ENCODE results near the gene APLF. TPM values are rescaled to one million over a fixed set of nuclear protein-coding genes. Genes with fewer than 3 reads are reported as not detected.
"Not testable (repeated sequence)": the region's sequence is repeated elsewhere in the genome, so short reads cannot be mapped to it uniquely, and the experiment has no call there.

Gene APLF
- total RNA-seq, 1 donor from 2014 or later = 1.1 TPM

- DNase-seq (ENCODE audit: low spot score) (no peak), ATAC-seq (no peak)
These were observed 7.7 kb downstream of the APLF start for GRCh38 chr2:68475110-68475509.

DNA sequence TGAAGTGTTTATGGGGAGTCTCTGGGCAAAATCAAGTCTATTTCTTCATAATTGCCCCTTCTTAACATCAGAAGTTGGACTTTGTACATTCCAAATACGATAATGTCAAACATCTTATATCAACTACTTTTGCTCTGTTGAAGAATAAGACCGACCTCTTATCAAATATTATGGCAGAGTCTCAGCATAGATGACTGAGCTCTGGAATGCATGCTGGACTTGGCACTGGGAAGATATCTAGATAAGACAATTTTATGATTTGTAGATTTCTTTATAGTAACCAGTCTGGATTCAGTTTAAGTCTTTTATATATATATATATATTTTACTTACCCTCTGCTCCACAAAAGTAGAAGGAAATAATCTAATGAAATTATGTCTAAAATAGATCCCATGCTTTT, 8.2 kb downstream of the APLF start:
- no peak for ATAC-seq
- DNase-seq (ENCODE audit: low spot score) = no peak

DNA sequence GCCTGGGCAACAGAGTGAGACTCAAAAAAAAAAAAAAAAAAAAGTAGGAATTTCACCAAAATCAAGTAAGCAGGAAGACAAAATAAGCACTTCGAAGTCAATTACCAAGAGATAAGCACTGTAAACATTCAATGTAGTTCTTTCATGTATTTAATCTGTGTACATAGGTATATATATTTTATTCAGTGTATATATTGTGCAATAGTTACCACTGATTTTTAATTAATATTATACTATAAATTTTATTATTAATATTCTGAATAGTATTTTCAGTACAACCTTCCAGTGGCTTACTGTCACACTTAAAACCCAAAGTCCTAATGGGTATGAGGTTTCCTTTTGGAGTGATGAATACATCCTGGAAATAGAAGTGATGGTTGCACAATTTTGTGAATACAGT, 9.1 kb downstream of the APLF start:
- ATAC-seq (no peak), DNase-seq (ENCODE audit: low spot score) (no peak)

- DNase-seq (ENCODE audit: low spot score) = no peak
- ATAC-seq = no peak
These were observed 11.3 kb downstream of the APLF start for GRCh38 chr2:68478688-68479087.

GRCh38 chr2:68482296-68482820, 15.0 kb downstream of the APLF start:
- DNase-seq (ENCODE audit: low spot score) (no peak), ATAC-seq (no peak)

DNA sequence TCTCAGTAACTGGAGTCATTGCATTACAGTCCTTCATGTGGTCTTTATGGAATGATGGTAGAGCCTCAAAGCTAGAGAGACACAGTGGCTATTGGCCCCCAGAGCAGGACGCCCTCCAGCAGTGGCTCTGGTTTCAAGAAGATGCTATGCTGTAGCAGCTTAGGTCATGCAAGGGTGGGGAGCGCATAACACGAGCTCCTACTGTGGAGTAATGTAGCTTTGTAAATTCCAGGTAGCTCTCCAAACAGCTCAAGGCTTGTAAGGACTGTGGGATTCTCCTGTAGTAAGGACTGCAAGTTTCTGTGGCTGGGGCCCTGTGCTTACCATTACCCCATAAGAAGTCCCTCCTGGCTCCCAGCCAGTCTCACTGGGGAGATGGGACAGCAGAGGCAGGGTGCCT, 15.6 kb downstream of the APLF start:
- ATAC-seq = no peak
- no peak for DNase-seq (ENCODE audit: low spot score)

- DNase-seq (ENCODE audit: low spot score) = no peak
- peak; percentile 76 for ATAC-seq
These were observed 20.5 kb downstream of the APLF start for GRCh38 chr2:68487773-68488355.

DNA sequence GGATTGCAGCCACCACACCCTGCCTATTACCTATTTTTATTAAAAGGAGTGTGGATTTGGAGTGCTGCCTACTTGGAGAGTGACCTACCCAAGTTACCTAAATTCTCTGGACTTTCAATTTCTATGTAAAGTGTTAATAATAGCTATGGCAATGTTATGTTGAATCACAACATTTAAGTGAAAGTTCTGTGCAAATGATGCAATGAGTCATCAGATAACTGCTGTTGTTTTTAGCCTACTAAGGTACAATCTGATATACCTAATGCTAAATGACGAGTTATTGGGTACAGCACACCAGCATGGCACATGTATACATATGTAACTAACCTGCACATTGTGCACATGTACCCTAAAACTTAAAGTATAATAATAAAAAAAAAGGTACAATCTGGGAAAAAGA, 21.2 kb downstream of the APLF start:
- not testable (repeated sequence) for DNase-seq (ENCODE audit: low spot score)

GRCh38 chr2:68489282-68489681, 21.9 kb downstream of the APLF start:
- no peak for ATAC-seq

More for the DNA sequence above, 21.2 kb downstream of the APLF start:
- peak; percentile 17 for ATAC-seq

GRCh38 chr2:68491582-68491981, 24.2 kb downstream of the APLF start:
- ATAC-seq = peak; percentile 88
- peak; percentile 58 for DNase-seq (ENCODE audit: low spot score)

More at GRCh38 chr2:68489282-68489681, 21.9 kb downstream of the APLF start:
- no peak for DNase-seq (ENCODE audit: low spot score)

GRCh38 chr2:68499133-68499532, 31.7 kb downstream of the APLF start:
- ATAC-seq (peak; percentile 63), DNase-seq (ENCODE audit: low spot score) (no peak)

DNA sequence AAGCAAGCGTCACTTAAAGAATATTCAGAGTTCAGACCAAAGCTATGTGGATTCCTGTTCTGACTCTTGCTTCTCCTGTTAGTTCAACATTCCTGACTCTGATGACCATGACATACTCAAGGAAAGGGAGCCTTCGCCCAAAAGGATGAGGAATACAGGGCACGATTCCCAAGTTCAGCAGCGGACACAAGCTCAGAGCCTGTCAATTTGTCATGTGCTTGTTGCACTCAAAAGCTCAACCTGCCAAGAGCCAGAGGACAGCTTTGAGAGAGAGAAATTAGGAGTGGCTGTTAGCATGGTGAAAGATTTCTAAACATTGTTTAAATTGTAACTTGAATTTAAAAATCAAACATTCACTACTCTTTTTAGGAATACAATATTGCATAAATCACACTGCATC, 33.3 kb downstream of the APLF start:
- DNase-seq (ENCODE audit: low spot score) (peak; percentile 59), ATAC-seq (peak; percentile 82)

GRCh38 chr2:68501768-68502167, 34.4 kb downstream of the APLF start:
- ATAC-seq (no peak), DNase-seq (ENCODE audit: low spot score) (no peak)

DNA sequence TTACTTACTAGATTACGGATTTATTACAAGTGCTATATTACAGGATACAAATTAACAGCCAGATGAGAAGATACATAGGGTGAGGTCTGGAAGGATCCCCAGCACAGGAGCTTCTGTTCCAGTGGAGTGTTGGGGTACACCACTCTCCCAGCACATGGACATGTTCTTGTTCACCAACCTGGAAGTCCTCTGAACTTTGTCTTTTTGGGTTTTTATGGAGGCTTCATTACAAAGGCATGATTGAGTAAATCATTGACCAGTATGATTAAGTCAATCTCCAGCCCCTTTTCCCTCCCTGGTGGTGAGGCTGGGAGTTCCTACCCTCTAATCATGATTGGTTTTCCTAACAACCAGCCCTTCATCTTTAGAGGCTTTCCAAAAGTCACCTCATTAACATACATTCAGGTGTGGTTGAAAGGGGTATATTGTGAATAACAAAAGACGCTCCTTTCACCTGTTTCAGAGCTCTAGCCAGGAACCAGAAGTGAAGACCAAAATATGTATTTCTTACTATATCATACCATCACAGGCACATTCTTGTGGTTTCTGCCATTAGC, 38.3 kb downstream of the APLF start:
- ATAC-seq (peak; percentile 88), DNase-seq (ENCODE audit: low spot score) (peak; percentile 63)

GRCh38 chr2:68506170-68506569, 38.8 kb downstream of the APLF start:
- ATAC-seq = peak; percentile 14
- no peak for DNase-seq (ENCODE audit: low spot score)

DNA sequence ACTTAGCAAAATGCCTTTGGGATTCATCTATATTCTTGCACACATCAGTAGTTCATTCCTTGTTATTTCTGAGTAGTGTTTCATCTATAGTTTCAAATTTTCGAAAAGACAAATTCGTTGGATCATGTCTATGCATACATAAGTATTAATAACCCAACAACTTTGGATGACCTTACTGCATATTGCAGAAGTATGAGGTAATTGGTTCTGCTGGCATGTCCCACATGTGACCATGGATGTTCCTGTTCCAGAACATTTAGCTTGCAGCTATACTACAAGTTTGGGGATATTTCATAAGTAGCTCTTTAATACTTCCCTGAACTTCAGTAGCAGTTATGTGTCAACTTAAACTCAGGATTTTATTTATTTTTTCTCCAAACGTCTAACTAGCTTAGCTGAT, 44.9 kb downstream of the APLF start:
- ATAC-seq (no peak), DNase-seq (ENCODE audit: low spot score) (no peak)

DNA sequence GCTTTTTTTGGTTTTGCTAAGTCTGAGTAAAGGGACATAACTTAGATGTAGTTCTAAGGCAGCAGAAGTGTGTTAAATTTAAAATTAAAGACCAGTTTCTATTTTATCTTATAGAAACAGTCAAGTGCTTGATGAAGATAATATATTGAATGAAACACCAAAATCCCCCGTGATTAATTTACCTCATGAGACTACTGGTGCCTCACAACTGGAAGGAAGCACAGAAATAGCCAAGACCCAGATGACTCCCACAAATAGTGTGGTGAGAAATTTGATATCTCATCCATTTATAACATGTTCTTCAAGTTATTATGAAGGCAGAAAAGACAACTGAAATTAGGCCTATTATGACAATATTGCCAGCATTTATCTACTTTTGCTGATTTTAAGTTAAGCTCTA, 45.6 kb downstream of the APLF start:
- ATAC-seq (no peak), DNase-seq (ENCODE audit: low spot score) (no peak)

DNA sequence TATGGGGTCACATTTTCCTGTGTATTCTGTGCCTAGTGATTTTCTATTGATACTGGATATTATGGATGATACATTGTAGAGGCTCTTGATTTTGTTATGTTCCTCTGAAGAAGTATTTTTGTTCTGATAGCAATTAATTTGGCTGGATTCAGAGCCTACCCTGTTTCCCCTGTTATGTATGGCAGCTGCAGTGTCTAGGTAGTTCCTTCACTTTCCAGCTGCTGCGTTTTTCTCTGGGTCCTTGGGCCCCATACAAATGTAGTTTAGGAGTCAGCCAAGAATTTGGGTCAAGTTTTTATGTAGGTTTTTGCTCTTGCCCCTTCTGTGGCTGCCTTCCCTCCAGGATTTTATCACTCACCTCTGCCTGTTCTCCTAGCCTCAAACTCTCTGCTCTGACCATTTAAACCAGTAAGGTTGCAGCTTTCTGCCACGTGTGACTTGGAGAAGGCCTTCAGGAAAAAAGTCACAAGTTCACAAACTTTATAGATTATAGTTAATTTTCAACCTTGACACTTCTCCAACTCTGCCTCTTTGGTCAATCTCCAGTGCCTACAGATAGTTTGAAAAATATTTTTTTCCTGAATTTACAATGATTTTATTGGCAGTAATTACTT, 47.0 kb downstream of the APLF start:
- peak; percentile 95 for ATAC-seq
- DNase-seq (ENCODE audit: low spot score) = peak; percentile 58

GRCh38 chr2:68516051-68516955, 48.9 kb downstream of the APLF start:
- DNase-seq (ENCODE audit: low spot score) (no peak), ATAC-seq (no peak)

DNA sequence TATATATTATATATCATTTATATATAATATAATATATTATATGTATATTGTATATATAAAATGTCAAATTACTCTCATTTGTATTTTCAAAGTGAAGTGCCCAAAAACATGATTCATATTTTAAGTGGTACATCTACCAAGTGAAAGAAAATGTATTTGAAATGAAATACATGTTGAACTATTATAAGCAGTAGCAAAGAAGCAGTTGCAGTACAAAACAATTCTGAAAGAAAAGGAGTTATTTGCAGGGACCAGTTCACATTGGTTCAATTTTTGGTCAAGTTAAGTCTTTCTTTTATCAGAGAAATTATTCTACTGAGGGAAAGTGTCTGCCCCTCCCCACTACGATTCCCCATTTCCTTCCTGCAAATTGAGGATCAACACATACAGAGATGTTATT, 51.9 kb downstream of the APLF start:
- DNase-seq (ENCODE audit: low spot score) = no peak

DNA sequence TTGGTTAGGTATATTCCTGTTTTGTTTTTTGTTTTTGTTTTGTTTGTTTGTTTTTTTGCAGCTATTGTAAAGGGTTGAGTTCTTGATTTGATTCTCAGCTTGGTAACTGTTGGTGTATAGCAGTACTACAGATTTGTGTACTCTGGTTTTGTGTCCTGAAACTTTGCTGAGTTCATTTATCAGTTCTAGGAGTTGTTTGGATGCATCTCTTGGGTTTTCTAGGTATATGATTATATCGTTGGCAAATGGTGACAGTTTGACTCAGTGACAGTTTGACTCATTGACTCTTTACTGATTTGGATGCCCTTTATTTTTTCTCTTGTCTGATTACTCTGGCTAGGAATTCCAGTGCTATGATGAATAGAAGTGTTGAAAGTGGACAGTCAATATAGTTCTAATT, 53.7 kb downstream of the APLF start:
- DNase-seq (ENCODE audit: low spot score) = no peak
- no peak for ATAC-seq

More for the DNA sequence above, 51.9 kb downstream of the APLF start:
- ATAC-seq = no peak
